ENCODE data around the gene EVI5.

GRCh38 chr1:92527670-92528069 is 257.2 kb downstream of the EVI5 start:
- TF ChIP-seq CTCF (IDR thresholded peaks at IDR 0.05; ENCODE audit: poor library complexity, severe bottlenecking) (no peak), TAF1 (IDR thresholded peaks at IDR 0.05; ENCODE audit: low read depth) (no peak), EP300 (conservative IDR thresholded peaks at IDR 0.05; ENCODE audit: poor library complexity, severe bottlenecking) (no peak), POLR2AphosphoS5 (IDR thresholded peaks at IDR 0.05) (no peak), RAD21 (conservative IDR thresholded peaks at IDR 0.05) (no peak)
